Frontal cortex (tissue), 4 donors: ENCODE results near the gene DPH1. TPM values are rescaled to one million over a fixed set of nuclear protein-coding genes. Genes with fewer than 3 reads are reported as not detected.

Experiments used
- DNase-seq, 2 donors: peaks; one replicate each; pipeline ENCODE4 v3.0.0; 2012; ENCODE audit warnings: low spot score in 2 of 2
- FAIRE-seq: peaks from 2 replicates; lab custom pipeline; 2012; peaks lifted over from hg19 to GRCh38; lab: Jason Lieb, UNC
- total RNA-seq: library from RNA; depleted of rRNA; stranded (reverse); fragments of >200 nt; gene quantifications from one replicate; pipeline ENCODE4 v1.2.3, GENCODE V29; 2014
- donor health status: control.
- donor health status: control.
- donor health status: control.

Gene DPH1
- total RNA-seq, 1 donor from 2014 or later, result 21.6 TPM

GRCh38 chr17:2071455-2072281 lies 41.7 kb downstream of the DPH1 start:
- no peak for DNase-seq
- FAIRE-seq, result no peak

- no peak for FAIRE-seq
These were observed 45.0 kb downstream of the DPH1 start for GRCh38 chr17:2074919-2075318.

GRCh38 chr17:2075336-2076086 lies 45.6 kb downstream of the DPH1 start:
- no peak for FAIRE-seq
- DNase-seq, result no peak

More at GRCh38 chr17:2074919-2075318, 45.0 kb downstream of the DPH1 start:
- no peak for DNase-seq

- DNase-seq, result no peak
- no peak for FAIRE-seq
These were observed 46.4 kb downstream of the DPH1 start for GRCh38 chr17:2076087-2076984.

GRCh38 chr17:2077040-2077439 lies 47.1 kb downstream of the DPH1 start:
- no peak for FAIRE-seq
- DNase-seq, result no peak

GRCh38 chr17:2081564-2081963 lies 51.6 kb downstream of the DPH1 start:
- FAIRE-seq (no peak), DNase-seq (no peak)

GRCh38 chr17:2082003-2082781 lies 52.2 kb downstream of the DPH1 start:
- FAIRE-seq (no peak), DNase-seq (no peak)

GRCh38 chr17:2083613-2084035 lies 53.7 kb downstream of the DPH1 start:
- DNase-seq, result no peak
- no peak for FAIRE-seq

GRCh38 chr17:2084036-2084765 lies 54.2 kb downstream of the DPH1 start:
- DNase-seq (no peak), FAIRE-seq (no peak)

GRCh38 chr17:2084766-2085647 lies 55.1 kb downstream of the DPH1 start:
- no peak for DNase-seq
- FAIRE-seq, result no peak

- FAIRE-seq, result no peak
These were observed 55.6 kb downstream of the DPH1 start for GRCh38 chr17:2085648-2085949.

GRCh38 chr17:2086306-2086705 lies 56.4 kb downstream of the DPH1 start:
- FAIRE-seq (no peak), DNase-seq (no peak)

More at GRCh38 chr17:2085648-2085949, 55.6 kb downstream of the DPH1 start:
- DNase-seq, result no peak

- no peak for DNase-seq
- FAIRE-seq, result no peak
These were observed 57.8 kb downstream of the DPH1 start for GRCh38 chr17:2087597-2088211.

- FAIRE-seq, result no peak
- DNase-seq, result no peak
These were observed 59.1 kb downstream of the DPH1 start for GRCh38 chr17:2089021-2089422.

- FAIRE-seq (no peak), DNase-seq (no peak)
These were observed 60.3 kb downstream of the DPH1 start for GRCh38 chr17:2090210-2090641.

- DNase-seq (no peak), FAIRE-seq (no peak)
These were observed 61.0 kb downstream of the DPH1 start for GRCh38 chr17:2090804-2091534.

- FAIRE-seq (no peak), DNase-seq (no peak)
These were observed 62.3 kb downstream of the DPH1 start for GRCh38 chr17:2092253-2092652.
